Measurements from ENCODE around the gene LEUTX. TPM values are rescaled to one million over a fixed set of nuclear protein-coding genes. Genes with fewer than 3 reads are reported as not detected.

Gene LEUTX
- polyA plus RNA-seq, 1 of the 3 experiments (the other 2 are of a cell fraction) = not detected

DNA sequence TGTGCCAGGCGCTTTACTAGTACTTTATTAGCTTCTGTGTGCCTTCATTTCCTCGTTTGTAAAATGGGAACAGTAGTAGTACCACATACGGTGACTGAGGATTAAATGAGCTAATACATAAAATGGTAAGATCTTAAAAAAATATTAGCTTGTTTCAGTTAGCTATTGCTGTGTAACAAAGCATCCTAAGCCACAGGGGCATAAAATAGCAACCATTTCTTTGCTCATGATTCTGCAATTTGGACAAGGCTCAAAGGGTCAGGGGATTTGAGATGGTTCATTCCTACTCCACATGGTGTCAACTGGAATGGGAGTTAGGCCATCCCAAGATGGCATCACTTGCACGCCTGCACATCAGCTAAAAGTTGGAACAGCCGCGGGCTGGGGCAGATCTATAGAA, 42.0 kb downstream of the LEUTX start (continued):
- TF ChIP-seq, protein P1, sequence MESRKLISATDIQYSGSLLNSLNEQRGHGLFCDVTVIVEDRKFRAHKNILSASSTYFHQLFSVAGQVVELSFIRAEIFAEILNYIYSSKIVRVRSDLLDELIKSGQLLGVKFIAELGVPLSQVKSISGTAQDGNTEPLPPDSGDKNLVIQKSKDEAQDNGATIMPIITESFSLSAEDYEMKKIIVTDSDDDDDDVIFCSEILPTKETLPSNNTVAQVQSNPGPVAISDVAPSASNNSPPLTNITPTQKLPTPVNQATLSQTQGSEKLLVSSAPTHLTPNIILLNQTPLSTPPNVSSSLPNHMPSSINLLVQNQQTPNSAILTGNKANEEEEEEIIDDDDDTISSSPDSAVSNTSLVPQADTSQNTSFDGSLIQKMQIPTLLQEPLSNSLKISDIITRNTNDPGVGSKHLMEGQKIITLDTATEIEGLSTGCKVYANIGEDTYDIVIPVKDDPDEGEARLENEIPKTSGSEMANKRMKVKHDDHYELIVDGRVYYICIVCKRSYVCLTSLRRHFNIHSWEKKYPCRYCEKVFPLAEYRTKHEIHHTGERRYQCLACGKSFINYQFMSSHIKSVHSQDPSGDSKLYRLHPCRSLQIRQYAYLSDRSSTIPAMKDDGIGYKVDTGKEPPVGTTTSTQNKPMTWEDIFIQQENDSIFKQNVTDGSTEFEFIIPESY (IDR thresholded peaks at IDR 0.05; ENCODE audit: borderline replicate concordance, low read depth) = no peak
- TF ChIP-seq, protein P2, sequence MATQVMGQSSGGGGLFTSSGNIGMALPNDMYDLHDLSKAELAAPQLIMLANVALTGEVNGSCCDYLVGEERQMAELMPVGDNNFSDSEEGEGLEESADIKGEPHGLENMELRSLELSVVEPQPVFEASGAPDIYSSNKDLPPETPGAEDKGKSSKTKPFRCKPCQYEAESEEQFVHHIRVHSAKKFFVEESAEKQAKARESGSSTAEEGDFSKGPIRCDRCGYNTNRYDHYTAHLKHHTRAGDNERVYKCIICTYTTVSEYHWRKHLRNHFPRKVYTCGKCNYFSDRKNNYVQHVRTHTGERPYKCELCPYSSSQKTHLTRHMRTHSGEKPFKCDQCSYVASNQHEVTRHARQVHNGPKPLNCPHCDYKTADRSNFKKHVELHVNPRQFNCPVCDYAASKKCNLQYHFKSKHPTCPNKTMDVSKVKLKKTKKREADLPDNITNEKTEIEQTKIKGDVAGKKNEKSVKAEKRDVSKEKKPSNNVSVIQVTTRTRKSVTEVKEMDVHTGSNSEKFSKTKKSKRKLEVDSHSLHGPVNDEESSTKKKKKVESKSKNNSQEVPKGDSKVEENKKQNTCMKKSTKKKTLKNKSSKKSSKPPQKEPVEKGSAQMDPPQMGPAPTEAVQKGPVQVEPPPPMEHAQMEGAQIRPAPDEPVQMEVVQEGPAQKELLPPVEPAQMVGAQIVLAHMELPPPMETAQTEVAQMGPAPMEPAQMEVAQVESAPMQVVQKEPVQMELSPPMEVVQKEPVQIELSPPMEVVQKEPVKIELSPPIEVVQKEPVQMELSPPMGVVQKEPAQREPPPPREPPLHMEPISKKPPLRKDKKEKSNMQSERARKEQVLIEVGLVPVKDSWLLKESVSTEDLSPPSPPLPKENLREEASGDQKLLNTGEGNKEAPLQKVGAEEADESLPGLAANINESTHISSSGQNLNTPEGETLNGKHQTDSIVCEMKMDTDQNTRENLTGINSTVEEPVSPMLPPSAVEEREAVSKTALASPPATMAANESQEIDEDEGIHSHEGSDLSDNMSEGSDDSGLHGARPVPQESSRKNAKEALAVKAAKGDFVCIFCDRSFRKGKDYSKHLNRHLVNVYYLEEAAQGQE (IDR thresholded peaks at IDR 0.05; ENCODE audit: low read depth, low read length) = no peak
- no peak for TF ChIP-seq TCF12 (IDR thresholded peaks at IDR 0.05)
- no peak for TF ChIP-seq FOXM1 (IDR thresholded peaks at IDR 0.05; ENCODE audit: low read depth)

DNA sequence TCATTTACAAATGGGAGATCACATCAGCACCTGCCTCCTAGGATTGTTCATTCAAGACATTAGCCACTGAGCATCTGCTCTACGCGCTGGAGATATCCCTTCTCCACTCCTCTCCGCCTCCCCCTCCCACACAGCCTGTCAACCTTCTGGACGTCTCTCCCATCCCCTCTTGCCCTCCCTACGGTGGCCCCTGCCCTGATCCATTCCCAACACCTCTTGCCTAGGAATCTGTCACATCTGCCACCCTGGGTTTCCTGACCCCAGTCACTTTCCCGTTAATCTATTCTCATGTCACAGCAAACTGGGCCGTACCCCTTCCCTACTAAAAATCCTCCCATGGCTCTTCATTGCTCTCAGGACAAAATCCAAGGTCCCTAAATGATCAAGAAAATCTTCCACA, 45.0 kb downstream of the LEUTX start:
- Histone ChIP-seq H3K9me2 (no peaks in the 10 kb centered on the region), H3K9ac (peak overlapping the region; percentile 65), H4K20me1 (ENCODE audit: insufficient read depth) (no peaks in the 10 kb centered on the region), H3K36me3 (replicated peaks in 1 of 2; ENCODE audit: control insufficient read depth in 1 of 2, insufficient read depth in 2 of 2, low read length in 1 of 2) (peaks cover 14 to 20% of the 10 kb centered on the region in 2 experiments), H3K79me2 (ENCODE audit: insufficient read depth) (peaks cover 8% of the 10 kb centered on the region; the same call in 1 of the 2 replicates), H3K4me3 (ENCODE audit: low read depth in 2 of 2, low read length in 1 of 2) (peak overlapping the region; percentile 81 to 86), H3K27me3 (ENCODE audit: insufficient read depth) (no peaks in the 10 kb centered on the region), H3K4me2 (peak overlapping the region; percentile 96), H2AFZ (ENCODE audit: low read depth) (peak overlapping the region; percentile 70; the same call in 1 of the 2 replicates), H3K4me1 (ENCODE audit: control insufficient read depth in 1 of 2, insufficient read depth in 2 of 2, low read depth in 1 of 2, low read length in 1 of 2) (peaks cover 0 to 11% of the 10 kb centered on the region in 2 experiments; a peak in 1 of 4 replicates), H3K27ac (ENCODE audit: low read depth in 2 of 2, low read length in 1 of 2) (peak overlapping the region in 1 of 2 experiments; percentile 70; a peak in 1 of 4 replicates), H3K9me3 (no peaks in the 10 kb centered on the region), H3F3A (replicated peaks; ENCODE audit: insufficient read depth) (no peaks in the 10 kb centered on the region)
- ChIA-PET CTCF (interaction anchor here (1.5 to 1.8 kb wide), 2 partner anchors 18 to 31 kb away, joined by 5 to 6 read pairs; no protein-coding TSS in a partner anchor), POLR2A (interaction anchor here (2.3 kb wide), 1 partner anchor 10 kb away, joined by 9 read pairs; no protein-coding TSS in a partner anchor)
- peak; percentile 52 for DNase-seq
- WGBS (ENCODE audit: low lambda C conversion rate) = 29% methylated on average over 7 of the region's 7 CpGs
- TF ChIP-seq FOXJ3 (CRISPR knock-in tag; IDR thresholded peaks at IDR 0.05) (no peak), NFIC (IDR thresholded peaks at IDR 0.05; ENCODE audit: borderline replicate concordance) (no peak), YY1 (IDR thresholded peaks at IDR 0.05; ENCODE audit: low read depth) (no peak), SIN3A (IDR thresholded peaks at IDR 0.05; ENCODE audit: borderline replicate concordance, low read depth, low read length) (no peak), EP300 (IDR thresholded peaks at IDR 0.05; ENCODE audit: borderline replicate concordance in 1 of 2, low read depth in 1 of 2, low read length in 1 of 2) (no peak), RCOR1 (IDR thresholded peaks at IDR 0.05; ENCODE audit: low read length) (no peak)
- TF ChIP-seq, protein P3, sequence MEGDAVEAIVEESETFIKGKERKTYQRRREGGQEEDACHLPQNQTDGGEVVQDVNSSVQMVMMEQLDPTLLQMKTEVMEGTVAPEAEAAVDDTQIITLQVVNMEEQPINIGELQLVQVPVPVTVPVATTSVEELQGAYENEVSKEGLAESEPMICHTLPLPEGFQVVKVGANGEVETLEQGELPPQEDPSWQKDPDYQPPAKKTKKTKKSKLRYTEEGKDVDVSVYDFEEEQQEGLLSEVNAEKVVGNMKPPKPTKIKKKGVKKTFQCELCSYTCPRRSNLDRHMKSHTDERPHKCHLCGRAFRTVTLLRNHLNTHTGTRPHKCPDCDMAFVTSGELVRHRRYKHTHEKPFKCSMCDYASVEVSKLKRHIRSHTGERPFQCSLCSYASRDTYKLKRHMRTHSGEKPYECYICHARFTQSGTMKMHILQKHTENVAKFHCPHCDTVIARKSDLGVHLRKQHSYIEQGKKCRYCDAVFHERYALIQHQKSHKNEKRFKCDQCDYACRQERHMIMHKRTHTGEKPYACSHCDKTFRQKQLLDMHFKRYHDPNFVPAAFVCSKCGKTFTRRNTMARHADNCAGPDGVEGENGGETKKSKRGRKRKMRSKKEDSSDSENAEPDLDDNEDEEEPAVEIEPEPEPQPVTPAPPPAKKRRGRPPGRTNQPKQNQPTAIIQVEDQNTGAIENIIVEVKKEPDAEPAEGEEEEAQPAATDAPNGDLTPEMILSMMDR (IDR thresholded peaks at IDR 0.05) = no peak
- TF ChIP-seq, protein P4, sequence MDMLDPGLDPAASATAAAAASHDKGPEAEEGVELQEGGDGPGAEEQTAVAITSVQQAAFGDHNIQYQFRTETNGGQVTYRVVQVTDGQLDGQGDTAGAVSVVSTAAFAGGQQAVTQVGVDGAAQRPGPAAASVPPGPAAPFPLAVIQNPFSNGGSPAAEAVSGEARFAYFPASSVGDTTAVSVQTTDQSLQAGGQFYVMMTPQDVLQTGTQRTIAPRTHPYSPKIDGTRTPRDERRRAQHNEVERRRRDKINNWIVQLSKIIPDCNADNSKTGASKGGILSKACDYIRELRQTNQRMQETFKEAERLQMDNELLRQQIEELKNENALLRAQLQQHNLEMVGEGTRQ (IDR thresholded peaks at IDR 0.05; ENCODE audit: borderline replicate concordance, low read depth, low read length) = no peak
